HFF-Myc (cell line): Measurements from ENCODE around the gene PARD6B.
A peak's percentile ranks its signal among the peaks of the same experiment; 100 is the strongest.

Experiments used
- DNase-seq: peaks from one replicate; pipeline ENCODE4 v3.0.0-alpha.2; 2011; ENCODE audit warnings: low read depth; ENCODE audit errors: extremely low read depth
- H3K4me3 ChIP-seq: replicated peaks from 2 replicates; pipeline ENCODE4 v1.5.1; 2011; ENCODE audit warnings: low read depth, mild to moderate bottlenecking, control low read depth, low read length
- CTCF ChIP-seq: IDR thresholded peaks from 2 replicates; pipeline ENCODE4 v1.5.1; 2012; ENCODE audit warnings: mild to moderate bottlenecking, low read depth, low read length, control low read depth; ENCODE audit errors: missing control alignments

Gene PARD6B

GRCh38 chr20:50729901-50730764, 1.2 kb upstream of the PARD6B start:
- no peak for TF ChIP-seq CTCF
- peak overlapping the region; percentile 72 for H3K4me3 ChIP-seq
- DNase-seq = no peak

- DNase-seq = no peak
- TF ChIP-seq CTCF = no peak
- H3K4me3 ChIP-seq = peak overlapping the region; percentile 72
Observed at GRCh38 chr20:50730765-50731054, 670 bp upstream of the PARD6B start.

GRCh38 chr20:50731930-50732690, 730 bp downstream of the PARD6B start:
- H3K4me3 ChIP-seq = peak overlapping the region; percentile 72
- no peak for TF ChIP-seq CTCF
- no peak for DNase-seq

GRCh38 chr20:50733644-50734349, 2.4 kb downstream of the PARD6B start:
- no peak overlapping the region for H3K4me3 ChIP-seq
- TF ChIP-seq CTCF = no peak
- DNase-seq = no peak

- no peak for TF ChIP-seq CTCF
- no peak overlapping the region for H3K4me3 ChIP-seq
- no peak for DNase-seq
Observed at GRCh38 chr20:50734730-50735679, 3.6 kb downstream of the PARD6B start.

- no peak overlapping the region for H3K4me3 ChIP-seq
- no peak for TF ChIP-seq CTCF
- DNase-seq = no peak
Observed at GRCh38 chr20:50735813-50736212, 4.4 kb downstream of the PARD6B start.
